Testis (tissue), 2 donors: ENCODE results near the gene NBPF11.

Source experiments
- CTCF ChIP-seq, 3 experiments: fragments of 450-650 bp in 2 of 3; fragments of 200-600 bp in 1 of 3; sonication (generic) in 1 of 3; IDR thresholded peaks; one replicate each; pipeline ENCODE4 v1.5.1; 2016 to 2019; ENCODE audit warnings: antibody characterized with exemption in 3 of 3, mild to moderate bottlenecking in 2 of 3, moderate library complexity in 1 of 3
- POLR2A ChIP-seq: fragments of 450-650 bp; IDR thresholded peaks from one replicate; pipeline ENCODE4 v1.6.1; 2017; ENCODE audit warnings: antibody characterized with exemption, mild to moderate bottlenecking, moderate library complexity

GRCh38 chr1:148161053-148161901, 9.2 kb upstream of the NBPF11 start:
- TF ChIP-seq CTCF (IDR thresholded peaks at IDR 0.05) (no peak), POLR2A (no peak)
